GM18507 (cell line): Measurements from ENCODE around the gene PDP2.
A peak's percentile ranks its signal among the peaks of the same experiment; 100 is the strongest.

Experiments
- DNase-seq: peaks from one replicate; pipeline ENCODE4 v3.0.0; 2011; ENCODE audit warnings: low read depth; ENCODE audit not compliant: insufficient read length; ENCODE audit errors: extremely low spot score
- FAIRE-seq: peaks from 2 replicates; lab custom pipeline; 2011; peaks lifted over from hg19 to GRCh38; lab: Jason Lieb, UNC

Gene PDP2

GRCh38 chr16:66880288-66881013 lies at the start of gene PDP2:
Gene PDP2 (plus strand): TSS chr16:66880515. CDS start chr16:66884285, 3,770 bp downstream.
- DNase-seq, result peak; percentile 78
- peak; percentile 92 for FAIRE-seq

GRCh38 chr16:66832190-66832589 lies 48.1 kb upstream of the PDP2 start:
- FAIRE-seq, result no peak

GRCh38 chr16:66832661-66833305 lies 47.5 kb upstream of the PDP2 start:
- FAIRE-seq (no peak), DNase-seq (no peak)

More at GRCh38 chr16:66832190-66832589, 48.1 kb upstream of the PDP2 start:
- no peak for DNase-seq

GRCh38 chr16:66834746-66835145 lies 45.6 kb upstream of the PDP2 start:
- FAIRE-seq, result no peak
- DNase-seq, result no peak

GRCh38 chr16:66840883-66841282 lies 39.4 kb upstream of the PDP2 start:
- DNase-seq (no peak), FAIRE-seq (no peak)

- FAIRE-seq (no peak), DNase-seq (no peak)
These were observed 38.9 kb upstream of the PDP2 start for GRCh38 chr16:66841366-66841765.

GRCh38 chr16:66842765-66843164 lies 37.5 kb upstream of the PDP2 start:
- no peak for FAIRE-seq

GRCh38 chr16:66843191-66843590 lies 37.1 kb upstream of the PDP2 start:
- FAIRE-seq, result no peak
- DNase-seq, result no peak

More at GRCh38 chr16:66842765-66843164, 37.5 kb upstream of the PDP2 start:
- DNase-seq, result no peak

- FAIRE-seq, result no peak
These were observed 36.3 kb upstream of the PDP2 start for GRCh38 chr16:66844009-66844341.

GRCh38 chr16:66844342-66845079 lies 35.8 kb upstream of the PDP2 start, which contains the start of gene CA7:
Gene CA7 (plus strand): TSS chr16:66844414. CDS start chr16:66844488, 74 bp downstream.
- DNase-seq (no peak), FAIRE-seq (no peak)

More at GRCh38 chr16:66844009-66844341, 36.3 kb upstream of the PDP2 start:
- DNase-seq, result no peak

- FAIRE-seq (no peak), DNase-seq (no peak)
These were observed 35.3 kb upstream of the PDP2 start for GRCh38 chr16:66845080-66845410.

- no peak for FAIRE-seq
- DNase-seq, result no peak
These were observed 34.5 kb upstream of the PDP2 start for GRCh38 chr16:66845791-66846221.

GRCh38 chr16:66846266-66846665 lies 34.0 kb upstream of the PDP2 start:
- no peak for DNase-seq
- no peak for FAIRE-seq

GRCh38 chr16:66846831-66847230 lies 33.5 kb upstream of the PDP2 start:
- FAIRE-seq (no peak), DNase-seq (no peak)

GRCh38 chr16:66847533-66848067 lies 32.7 kb upstream of the PDP2 start:
- DNase-seq (no peak), FAIRE-seq (no peak)

GRCh38 chr16:66848172-66848571 lies 32.1 kb upstream of the PDP2 start:
- no peak for FAIRE-seq
- no peak for DNase-seq

- no peak for FAIRE-seq
- DNase-seq, result no peak
These were observed 31.3 kb upstream of the PDP2 start for GRCh38 chr16:66849021-66849420.

GRCh38 chr16:66849549-66849948 lies 30.8 kb upstream of the PDP2 start:
- no peak for DNase-seq
- no peak for FAIRE-seq

- no peak for FAIRE-seq
- DNase-seq, result no peak
These were observed 30.1 kb upstream of the PDP2 start for GRCh38 chr16:66850115-66850815.
